ENCODE results near the gene METRN. TPM values are rescaled to one million over a fixed set of nuclear protein-coding genes. Genes with fewer than 3 reads are reported as not detected.

Gene METRN
- total RNA-seq, 2 experiments from 2014 or later: 8.2 to 11.0 TPM

DNA sequence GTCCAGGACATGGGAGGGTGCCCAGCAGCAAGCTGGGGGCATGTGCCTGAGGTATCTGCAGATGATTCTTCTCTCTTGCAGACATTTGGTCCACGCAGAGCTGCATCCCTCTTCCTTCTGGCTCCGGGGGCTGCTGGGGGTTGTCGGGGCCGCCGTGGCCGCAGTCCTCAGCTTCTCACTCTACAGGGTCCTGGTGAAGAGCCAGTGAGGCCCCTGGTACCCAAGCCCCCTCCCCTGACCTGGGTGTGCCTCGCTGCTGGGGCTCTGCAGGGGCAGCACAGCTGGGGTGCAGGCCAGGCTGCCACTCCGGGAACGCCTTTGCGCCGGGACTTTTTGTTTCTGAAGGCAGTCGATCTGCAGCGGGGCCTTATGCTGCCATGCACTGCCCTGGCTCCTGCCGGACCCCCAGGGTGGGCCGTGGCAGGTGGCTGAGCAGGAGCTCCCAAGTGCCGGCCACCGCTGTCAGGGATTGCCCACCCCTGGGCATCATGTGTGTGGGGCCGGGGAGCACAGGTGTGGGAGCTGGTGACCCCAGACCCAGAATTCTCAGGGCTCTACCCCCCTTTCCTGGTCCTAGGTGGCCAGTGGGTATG is 41.4 kb upstream of the METRN start:
- Mint-ChIP-seq H3K36me3 (ENCODE audit: low read depth) (peaks cover 12% of the 10 kb centered on the region), H3K9me3 (no peaks in the 10 kb centered on the region), H3K27ac (no peak overlapping the region), H3K4me1 (ENCODE audit: low read depth) (peaks cover 20% of the 10 kb centered on the region), H3K4me3 (no peak overlapping the region), H3K27me3 (ENCODE audit: low read depth) (peaks cover 3% of the 10 kb centered on the region)
- no peak for DNase-seq
- CTCF ChIA-PET: interaction anchor here (1.1 kb wide), 1 partner anchor 115 kb away, joined by 3 read pairs; the partner anchor contains the start of genes CHTF18 and RPUSD1
- intact Hi-C loops (cut with micrococcal nuclease): no loop called here

DNA sequence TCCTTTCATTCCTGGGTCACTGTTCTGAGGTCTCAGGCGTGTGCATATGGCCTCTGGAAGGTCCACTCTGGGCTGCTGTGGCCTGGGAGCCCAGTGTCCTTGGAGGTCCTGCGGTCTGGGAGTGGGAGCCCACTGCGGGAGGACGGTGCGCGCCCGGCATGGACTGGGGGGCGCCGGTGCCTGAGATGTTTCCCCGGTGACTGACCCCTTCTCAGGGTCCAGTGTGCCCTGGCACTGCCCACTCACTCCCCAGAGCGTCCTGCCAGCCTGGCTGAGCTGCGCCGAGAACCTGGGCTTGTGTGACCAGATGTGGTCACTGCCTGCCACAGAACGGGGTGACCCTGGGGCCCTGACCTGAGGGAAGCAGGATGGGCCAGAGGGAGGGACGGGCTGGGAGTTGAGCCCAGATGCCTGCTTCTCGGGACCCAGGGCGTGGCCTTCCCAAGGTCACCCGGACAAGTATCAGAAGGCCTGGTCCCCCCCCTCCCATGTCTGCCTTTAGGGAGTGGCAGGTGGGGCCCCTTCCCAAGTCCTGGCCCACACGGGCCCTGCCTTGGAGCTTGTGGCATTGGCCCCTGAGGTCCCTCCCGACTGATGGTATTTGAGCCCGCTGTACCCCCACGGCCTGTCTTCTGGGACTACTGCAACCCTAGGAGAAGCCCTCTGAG is 40.6 kb upstream of the METRN start:
- no peaks in the 10 kb centered on the region for H3K9me3 Mint-ChIP-seq
- intact Hi-C loops (cut with micrococcal nuclease): no loop called here
- peaks cover 3% of the 10 kb centered on the region for H3K27me3 Mint-ChIP-seq (ENCODE audit: low read depth)
- H3K4me1 Mint-ChIP-seq (ENCODE audit: low read depth): peaks cover 16% of the 10 kb centered on the region
- CTCF ChIA-PET: no interaction called here
- DNase-seq: no peak
- H3K36me3 Mint-ChIP-seq (ENCODE audit: low read depth): peaks cover 12% of the 10 kb centered on the region
- H3K4me3 Mint-ChIP-seq: no peak overlapping the region
- H3K27ac Mint-ChIP-seq: no peak overlapping the region

DNA sequence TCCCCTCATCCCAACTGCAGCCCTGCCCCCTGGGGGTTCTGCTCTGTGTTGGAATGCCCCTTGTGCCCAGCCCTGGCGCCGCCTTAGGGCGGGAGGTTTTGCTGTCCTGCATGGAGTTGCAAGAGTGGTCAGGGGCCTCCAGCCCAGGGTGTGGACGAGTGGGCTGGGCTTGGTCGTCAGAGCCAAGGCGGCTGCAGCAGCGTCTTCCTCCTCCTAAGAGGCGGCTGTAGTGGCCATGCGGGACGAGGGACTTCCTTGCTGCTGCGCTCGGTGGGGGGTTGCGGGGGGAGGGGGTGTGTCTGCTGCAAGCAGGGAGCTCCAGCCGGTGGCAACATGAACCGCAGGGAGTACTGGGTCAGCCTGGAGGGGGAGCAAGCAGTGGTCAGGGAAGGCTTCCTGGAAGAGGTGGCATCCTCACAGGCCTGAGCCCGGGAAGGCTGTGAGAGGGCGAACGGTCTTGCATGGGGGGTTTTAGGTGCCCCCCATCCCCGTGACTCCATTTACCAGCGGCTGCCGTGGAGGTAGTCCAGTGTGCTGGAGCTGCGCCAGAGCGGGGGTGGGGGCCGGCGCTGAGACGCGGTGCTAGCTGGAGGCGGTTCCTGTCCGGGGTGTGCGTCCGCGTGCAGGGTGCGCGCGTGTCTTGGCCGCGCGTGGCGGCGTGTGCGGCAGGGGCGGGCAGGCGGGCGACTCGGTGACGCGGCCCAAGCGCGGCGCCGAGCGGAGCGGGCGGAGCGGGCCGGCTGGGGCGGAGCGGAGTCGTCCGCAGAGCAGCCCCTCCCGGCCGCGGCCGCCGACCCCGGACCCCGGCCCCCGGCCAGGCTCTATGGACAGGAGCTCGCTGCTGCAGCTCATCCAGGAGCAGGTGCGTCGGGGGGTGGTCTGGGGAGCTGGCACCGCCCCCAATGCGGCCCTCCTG is 39.7 kb upstream of the METRN start, which contains the start of gene RHBDL1:
Gene RHBDL1 (plus strand): TSS at position 704 of the 916 bp plus-strand sequence. CDS start 120 bp downstream, at position 824.
- H3K27ac Mint-ChIP-seq: no peak within 1 kb of the TSS
- H3K27me3 Mint-ChIP-seq (ENCODE audit: low read depth): peaks cover 3% of the 10 kb centered on the region
- H3K4me3 Mint-ChIP-seq: peak within 1 kb of the TSS; percentile 18
- no peaks in the 10 kb centered on the region for H3K9me3 Mint-ChIP-seq
- DNase-seq: no peak
- H3K36me3 Mint-ChIP-seq (ENCODE audit: low read depth): peaks cover 8% of the 10 kb centered on the region
- H3K4me1 Mint-ChIP-seq (ENCODE audit: low read depth): peaks cover 13% of the 10 kb centered on the region
- intact Hi-C loops (cut with micrococcal nuclease): no loop called here
- CTCF ChIA-PET: interaction anchor here (1.5 to 1.6 kb wide), 2 partner anchors 14 to 26 kb away, joined by 3 to 4 read pairs; partner anchors contain the start of gene WDR90

DNA sequence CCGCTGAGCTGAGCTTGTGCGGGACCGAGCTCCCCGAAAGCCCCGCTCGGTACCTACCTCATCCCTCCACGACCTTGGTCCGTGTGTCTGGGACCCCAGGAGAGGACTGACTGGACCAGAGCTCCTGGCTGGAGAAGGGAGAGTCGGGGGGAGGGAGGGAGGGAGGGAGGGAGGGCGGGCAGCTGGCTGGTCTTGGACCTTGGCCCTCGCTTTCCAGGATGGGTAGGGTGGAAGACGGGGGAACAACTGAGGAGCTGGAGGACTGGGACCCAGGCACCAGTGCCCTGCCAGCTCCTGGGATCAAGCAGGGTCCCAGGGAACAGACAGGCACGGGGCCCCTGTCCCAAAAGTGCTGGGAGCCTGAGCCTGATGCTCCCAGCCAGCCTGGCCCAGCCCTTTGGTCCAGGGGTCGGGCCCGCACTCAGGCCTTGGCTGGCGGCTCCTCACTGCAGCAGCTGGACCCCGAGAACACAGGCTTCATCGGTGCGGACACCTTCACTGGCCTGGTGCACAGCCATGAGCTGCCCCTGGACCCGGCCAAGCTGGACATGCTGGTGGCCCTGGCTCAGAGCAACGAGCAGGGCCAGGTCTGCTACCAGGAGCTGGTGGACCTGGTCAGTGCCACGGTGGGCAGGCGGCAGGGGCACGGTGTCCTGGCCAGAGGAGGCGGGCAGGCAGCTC is 38.9 kb upstream of the METRN start:
- H3K4me1 Mint-ChIP-seq (ENCODE audit: low read depth): peaks cover 14% of the 10 kb centered on the region
- H3K27me3 Mint-ChIP-seq (ENCODE audit: low read depth): peaks cover 3% of the 10 kb centered on the region
- DNase-seq: no peak
- H3K36me3 Mint-ChIP-seq (ENCODE audit: low read depth): peaks cover 6% of the 10 kb centered on the region
- no peak overlapping the region for H3K27ac Mint-ChIP-seq
- intact Hi-C loops (cut with micrococcal nuclease): no loop called here
- H3K9me3 Mint-ChIP-seq: no peaks in the 10 kb centered on the region
- CTCF ChIA-PET: interaction anchor here (1.0 to 1.6 kb wide), 3 partner anchors 8 to 26 kb away, joined by 3 to 4 read pairs (median 3); partner anchors contain the start of genes RHOT2 and WDR90
- H3K4me3 Mint-ChIP-seq: no peak overlapping the region

DNA sequence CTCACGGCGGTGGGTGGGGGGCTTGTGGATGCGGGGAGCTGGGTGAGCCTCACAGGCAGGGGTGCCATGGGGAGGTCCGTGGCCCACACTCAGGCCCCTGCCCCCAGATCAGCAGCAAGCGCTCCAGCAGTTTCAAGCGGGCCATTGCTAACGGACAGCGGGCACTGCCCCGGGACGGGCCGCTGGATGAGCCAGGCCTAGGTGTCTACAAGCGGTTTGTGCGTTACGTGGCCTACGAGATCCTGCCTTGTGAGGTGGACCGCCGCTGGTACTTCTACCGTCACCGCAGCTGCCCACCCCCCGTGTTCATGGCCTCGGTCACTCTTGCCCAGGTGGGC is 38.4 kb upstream of the METRN start:
- H3K27me3 Mint-ChIP-seq (ENCODE audit: low read depth): peaks cover 3% of the 10 kb centered on the region
- intact Hi-C loops (cut with micrococcal nuclease): no loop called here
- H3K4me3 Mint-ChIP-seq: no peak overlapping the region
- CTCF ChIA-PET: interaction anchor here (1.0 to 1.6 kb wide), 3 partner anchors 9 to 27 kb away, joined by 3 to 4 read pairs (median 3); partner anchors contain the start of genes RHOT2 and WDR90
- H3K27ac Mint-ChIP-seq: no peak overlapping the region
- no peak for DNase-seq
- no peaks in the 10 kb centered on the region for H3K9me3 Mint-ChIP-seq
- peaks cover 19% of the 10 kb centered on the region for H3K4me1 Mint-ChIP-seq (ENCODE audit: low read depth)
- H3K36me3 Mint-ChIP-seq (ENCODE audit: low read depth): peaks cover 6% of the 10 kb centered on the region

DNA sequence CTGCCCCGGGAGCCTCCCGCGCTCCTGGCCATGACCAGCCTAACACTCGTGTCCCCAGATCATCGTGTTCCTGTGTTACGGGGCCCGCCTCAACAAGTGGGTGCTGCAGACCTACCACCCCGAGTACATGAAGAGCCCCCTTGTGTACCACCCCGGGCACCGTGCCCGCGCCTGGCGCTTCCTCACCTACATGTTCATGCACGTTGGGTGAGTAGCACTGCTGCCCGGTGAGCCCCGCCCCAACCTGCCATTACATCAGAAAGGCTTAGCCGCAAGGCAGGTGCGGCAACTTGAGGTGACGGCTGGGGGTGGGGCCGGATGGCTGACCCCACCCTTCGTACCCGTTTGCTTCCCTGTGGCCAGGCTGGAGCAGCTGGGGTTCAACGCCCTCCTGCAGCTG is 38.0 kb upstream of the METRN start:
- peaks cover 23% of the 10 kb centered on the region for H3K4me1 Mint-ChIP-seq (ENCODE audit: low read depth)
- CTCF ChIA-PET: interaction anchor here (1.0 to 1.6 kb wide), 2 partner anchors 9 to 12 kb away, joined by 3 to 4 read pairs; partner anchors contain the start of gene RHOT2
- H3K4me3 Mint-ChIP-seq: no peak overlapping the region
- intact Hi-C loops (cut with micrococcal nuclease): no loop called here
- no peak overlapping the region for H3K27ac Mint-ChIP-seq
- no peaks in the 10 kb centered on the region for H3K9me3 Mint-ChIP-seq
- peaks cover 7% of the 10 kb centered on the region for H3K36me3 Mint-ChIP-seq (ENCODE audit: low read depth)
- H3K27me3 Mint-ChIP-seq (ENCODE audit: low read depth): peaks cover 3% of the 10 kb centered on the region
- no peak for DNase-seq

DNA sequence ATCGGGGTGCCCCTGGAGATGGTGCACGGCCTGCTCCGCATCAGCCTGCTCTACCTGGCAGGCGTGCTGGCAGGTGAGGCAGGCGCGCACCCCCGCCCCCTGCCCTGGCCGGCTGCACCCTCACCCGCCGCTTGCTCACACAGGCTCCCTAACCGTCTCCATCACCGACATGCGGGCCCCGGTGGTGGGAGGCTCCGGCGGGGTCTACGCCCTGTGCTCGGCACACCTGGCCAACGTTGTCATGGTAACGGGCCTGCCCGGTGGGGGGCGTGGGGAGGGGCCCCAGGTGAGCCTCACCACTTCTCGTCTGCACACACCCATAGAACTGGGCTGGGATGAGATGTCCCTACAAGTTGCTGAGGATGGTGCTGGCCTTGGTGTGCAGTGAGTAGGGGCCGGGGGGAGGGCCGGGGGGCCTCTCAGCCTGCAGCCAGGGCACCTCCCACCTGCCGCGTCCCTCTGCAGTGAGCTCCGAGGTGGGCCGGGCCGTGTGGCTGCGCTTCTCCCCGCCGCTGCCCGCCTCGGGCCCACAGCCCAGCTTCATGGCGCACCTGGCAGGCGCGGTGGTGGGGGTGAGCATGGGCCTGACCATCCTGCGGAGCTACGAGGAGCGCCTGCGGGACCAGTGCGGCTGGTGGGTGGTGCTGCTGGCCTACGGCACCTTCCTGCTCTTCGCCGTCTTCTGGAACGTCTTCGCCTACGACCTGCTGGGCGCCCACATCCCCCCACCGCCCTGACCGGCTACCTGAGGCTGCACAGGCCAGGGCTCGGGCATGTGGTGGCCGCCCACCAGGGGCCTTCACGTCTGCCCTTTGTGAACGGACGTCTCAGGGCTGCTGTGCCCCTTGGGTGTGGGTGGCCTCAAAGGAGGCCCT is 37.4 kb upstream of the METRN start:
- Mint-ChIP-seq H3K4me1 (ENCODE audit: low read depth) (peaks cover 29% of the 10 kb centered on the region), H3K36me3 (ENCODE audit: low read depth) (peaks cover 11% of the 10 kb centered on the region), H3K27me3 (ENCODE audit: low read depth) (peaks cover 3% of the 10 kb centered on the region), H3K9me3 (no peaks in the 10 kb centered on the region), H3K27ac (no peak overlapping the region), H3K4me3 (no peak overlapping the region)
- intact Hi-C loops (cut with micrococcal nuclease): no loop called here
- DNase-seq: no peak
- CTCF ChIA-PET: interaction anchor here (1.6 kb wide), 1 partner anchor 12 kb away, joined by 4 read pairs; no protein-coding TSS in a partner anchor

DNA sequence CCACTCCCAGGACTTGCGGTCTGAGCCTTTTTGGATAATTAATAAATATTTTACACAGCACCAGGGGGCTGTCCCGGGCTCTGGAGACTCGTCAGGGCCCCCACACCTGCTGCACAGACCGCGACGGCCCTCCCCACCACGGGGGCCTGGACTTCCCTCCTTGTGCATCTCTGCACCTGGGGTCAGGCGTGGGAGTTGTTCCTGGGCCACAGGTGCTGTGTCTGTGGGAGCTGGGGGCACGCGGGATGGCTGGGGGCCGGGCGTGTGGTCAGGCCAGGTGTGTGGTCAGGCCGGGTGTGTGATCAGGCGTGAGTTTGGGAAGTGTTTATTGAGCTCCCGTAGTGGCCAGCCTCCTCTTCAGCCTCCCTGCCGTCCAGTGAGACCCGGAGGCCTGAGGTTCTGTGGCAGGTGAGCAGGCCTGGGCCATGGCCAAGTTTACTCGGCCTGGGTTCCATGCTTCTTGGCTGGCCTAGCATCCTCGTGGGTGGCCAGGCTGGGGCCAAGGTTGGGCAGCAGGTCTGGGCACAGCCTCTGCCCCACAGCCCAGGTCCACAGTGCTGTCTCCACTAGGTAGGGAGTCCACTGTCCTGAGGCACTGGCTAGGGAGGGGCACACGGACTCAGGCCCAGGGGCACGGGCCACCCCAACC is 36.6 kb upstream of the METRN start:
- intact Hi-C loops (cut with micrococcal nuclease): no loop called here
- peaks cover 11% of the 10 kb centered on the region for H3K36me3 Mint-ChIP-seq (ENCODE audit: low read depth)
- CTCF ChIA-PET: no interaction called here
- H3K4me1 Mint-ChIP-seq (ENCODE audit: low read depth): peaks cover 37% of the 10 kb centered on the region
- H3K9me3 Mint-ChIP-seq: no peaks in the 10 kb centered on the region
- no peak overlapping the region for H3K4me3 Mint-ChIP-seq
- DNase-seq: no peak
- peaks cover 3% of the 10 kb centered on the region for H3K27me3 Mint-ChIP-seq (ENCODE audit: low read depth)
- H3K27ac Mint-ChIP-seq: no peak overlapping the region

DNA sequence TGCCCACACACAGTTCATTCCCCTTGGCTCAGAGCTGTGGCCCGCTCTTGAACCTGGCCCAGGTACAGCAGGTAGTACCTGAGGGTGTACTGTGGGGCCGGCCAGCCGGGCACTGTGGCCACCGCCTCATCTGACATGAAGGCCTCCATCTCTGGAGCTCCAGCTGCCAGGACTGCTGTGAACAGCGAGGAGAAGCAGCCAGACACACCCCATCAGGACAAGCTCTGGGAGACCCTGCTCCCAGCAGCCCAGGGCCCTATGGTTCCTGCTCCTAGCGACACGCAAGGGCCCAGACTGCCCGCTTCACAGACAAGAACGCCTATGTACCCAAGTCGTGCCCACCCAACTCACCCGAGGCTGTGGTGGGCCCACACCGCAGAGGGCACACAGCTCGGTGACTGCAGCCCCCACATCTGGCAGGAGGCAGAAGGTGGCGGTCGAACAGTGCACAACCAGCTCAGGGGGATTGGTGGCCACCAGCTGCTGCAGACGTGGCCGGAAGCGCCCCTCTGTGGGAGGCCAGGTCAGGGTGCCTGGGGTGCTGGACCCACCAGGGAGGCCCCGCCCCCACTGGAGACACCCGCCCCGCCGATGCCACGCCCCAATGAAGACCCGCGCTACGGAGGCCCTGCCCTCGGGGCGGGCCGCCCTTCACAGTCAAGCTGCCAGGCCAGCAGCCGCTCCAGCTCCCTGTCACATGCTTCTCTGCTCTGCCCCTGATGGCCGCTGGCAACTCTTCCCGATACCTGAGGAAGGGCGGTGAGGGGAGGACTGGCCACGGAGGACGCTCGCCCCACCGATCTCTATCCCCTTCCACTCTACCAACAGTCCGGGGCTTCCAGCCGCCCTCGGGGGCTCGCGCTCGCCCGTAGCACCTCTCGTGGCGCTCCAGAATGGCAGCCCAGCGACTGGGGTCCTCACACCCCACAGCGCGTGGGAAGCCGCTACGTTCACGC is 35.8 kb upstream of the METRN start:
- H3K4me1 Mint-ChIP-seq (ENCODE audit: low read depth): peaks cover 38% of the 10 kb centered on the region
- peaks cover 3% of the 10 kb centered on the region for H3K27me3 Mint-ChIP-seq (ENCODE audit: low read depth)
- peak; percentile 41 for DNase-seq
- peak overlapping the region; percentile 66 for H3K4me3 Mint-ChIP-seq
- no peaks in the 10 kb centered on the region for H3K9me3 Mint-ChIP-seq
- peak overlapping the region; percentile 19 for H3K27ac Mint-ChIP-seq
- H3K36me3 Mint-ChIP-seq (ENCODE audit: low read depth): peaks cover 11% of the 10 kb centered on the region
- CTCF ChIA-PET: no interaction called here
- intact Hi-C loops (cut with micrococcal nuclease): no loop called here

All from activated naive CD4-positive, alpha-beta T cell treated with anti-CD3 and anti-CD28 coated beads for 36 hours (primary cell).